Measurements from ENCODE around the gene SLC36A4.

GRCh38 chr11:93128574-93128973 lies 69.2 kb downstream of the SLC36A4 start:
- TF ChIP-seq CTCF (conservative IDR thresholded peaks at IDR 0.05; ENCODE audit: low read length) (no peak), EZH2phosphoT487 (IDR thresholded peaks at IDR 0.05; ENCODE audit: borderline replicate concordance, low read depth, low read length) (no peak)

Measured in OCI-LY7 (cell line).